ENCODE data around the gene PLEKHA7. TPM values are rescaled to one million over a fixed set of nuclear protein-coding genes. Genes with fewer than 3 reads are reported as not detected.

Gene PLEKHA7
- total RNA-seq, 4 donors from 2014 or later = 14.7 to 33.5 (median 16.7) TPM

- TF ChIP-seq CTCF (IDR thresholded peaks at IDR 0.05; ENCODE audit: low read depth) = no peak
Observed at GRCh38 chr11:16945671-16946469, 68.3 kb downstream of the PLEKHA7 start.

GRCh38 chr11:16942911-16943310, 71.3 kb downstream of the PLEKHA7 start:
- TF ChIP-seq CTCF (IDR thresholded peaks at IDR 0.05; ENCODE audit: low read depth) = no peak

GRCh38 chr11:16942342-16942741, 71.9 kb downstream of the PLEKHA7 start:
- TF ChIP-seq CTCF (IDR thresholded peaks at IDR 0.05; ENCODE audit: low read depth) = no peak

GRCh38 chr11:16941935-16942334, 72.3 kb downstream of the PLEKHA7 start:
- no peak for TF ChIP-seq CTCF (IDR thresholded peaks at IDR 0.05; ENCODE audit: low read depth)

GRCh38 chr11:16938061-16938460, 76.2 kb downstream of the PLEKHA7 start:
- TF ChIP-seq CTCF (IDR thresholded peaks at IDR 0.05; ENCODE audit: low read depth) = no peak

GRCh38 chr11:16936643-16937042, 77.6 kb downstream of the PLEKHA7 start:
- TF ChIP-seq CTCF (IDR thresholded peaks at IDR 0.05; ENCODE audit: low read depth) = no peak

GRCh38 chr11:16935518-16936302, 78.5 kb downstream of the PLEKHA7 start:
- no peak for TF ChIP-seq CTCF (IDR thresholded peaks at IDR 0.05; ENCODE audit: low read depth)

Data from subcutaneous adipose tissue (tissue), 4 donors.